ENCODE results near the gene ROR2.
"Not testable (repeated sequence)": the region's sequence is repeated elsewhere in the genome, so short reads cannot be mapped to it uniquely, and the experiment has no call there.

ROR2 gene

GRCh38 chr9:91814201-91814600, 135.8 kb downstream of the ROR2 start:
- no peak for DNase-seq

GRCh38 chr9:91813176-91813795, 136.7 kb downstream of the ROR2 start:
- DNase-seq: no peak

- no peak for DNase-seq
Measured at GRCh38 chr9:91812191-91812590, 137.8 kb downstream of the ROR2 start.

- peak; percentile 51 for DNase-seq
Measured at GRCh38 chr9:91811024-91811909, 138.8 kb downstream of the ROR2 start.

GRCh38 chr9:91810286-91810905, 139.6 kb downstream of the ROR2 start:
- no peak for DNase-seq

GRCh38 chr9:91809581-91810285, 140.3 kb downstream of the ROR2 start:
- DNase-seq: no peak

- no peak for DNase-seq
Measured at GRCh38 chr9:91807643-91808246, 142.3 kb downstream of the ROR2 start.

GRCh38 chr9:91805031-91805430, 145.0 kb downstream of the ROR2 start:
- no peak for DNase-seq

- no peak for DNase-seq
Measured at GRCh38 chr9:91803970-91804752, 145.9 kb downstream of the ROR2 start.

- DNase-seq: no peak
Measured at GRCh38 chr9:91803151-91803940, 146.7 kb downstream of the ROR2 start.

- no peak for DNase-seq
Measured at GRCh38 chr9:91802391-91802790, 147.6 kb downstream of the ROR2 start.

- DNase-seq: no peak
Measured at GRCh38 chr9:91800473-91801030, 149.5 kb downstream of the ROR2 start.

- no peak for DNase-seq
Measured at GRCh38 chr9:91799113-91799744, 150.8 kb downstream of the ROR2 start.

- DNase-seq: not testable (repeated sequence)
Measured at GRCh38 chr9:91798273-91799112, 151.5 kb downstream of the ROR2 start.

- DNase-seq: not testable (repeated sequence)
Measured at GRCh38 chr9:91797517-91797916, 152.5 kb downstream of the ROR2 start.

GRCh38 chr9:91796516-91796915, 153.5 kb downstream of the ROR2 start:
- DNase-seq: peak; percentile 8

- peak; percentile 45 for DNase-seq
Measured at GRCh38 chr9:91795598-91796241, 154.3 kb downstream of the ROR2 start.

- not testable (repeated sequence) for DNase-seq
Measured at GRCh38 chr9:91793371-91793770, 156.7 kb downstream of the ROR2 start.

- no peak for DNase-seq
Measured at GRCh38 chr9:91790917-91791316, 159.1 kb downstream of the ROR2 start.

Measured in NCI-H345 (cell line).